Astrocyte of the cerebellum (primary cell): ENCODE results near the gene SERPINE2.

Source experiments
- DNase-seq: peaks from one replicate; pipeline ENCODE4 v3.0.0-alpha.2; 2011; ENCODE audit warnings: low read depth
- H3K4me3 ChIP-seq: 2 replicates; pipeline ENCODE4 v1.5.1; 2011; ENCODE audit warnings: mild to moderate bottlenecking, low read depth, low read length, moderate library complexity
- in situ Hi-C: cut with HindIII; loops from 2 replicates; pipeline ENCODE4 v1.10.0; 2017; ENCODE audit warnings: low sequenced_read_pairs
- TF ChIP-seq, protein P1 (sequence below): IDR thresholded peaks from 2 replicates; pipeline ENCODE4 v1.5.1; 2012; ENCODE audit warnings: low read length, low read depth, moderate library complexity, mild to moderate bottlenecking; ENCODE audit errors: missing control alignments

SERPINE2 gene

DNA sequence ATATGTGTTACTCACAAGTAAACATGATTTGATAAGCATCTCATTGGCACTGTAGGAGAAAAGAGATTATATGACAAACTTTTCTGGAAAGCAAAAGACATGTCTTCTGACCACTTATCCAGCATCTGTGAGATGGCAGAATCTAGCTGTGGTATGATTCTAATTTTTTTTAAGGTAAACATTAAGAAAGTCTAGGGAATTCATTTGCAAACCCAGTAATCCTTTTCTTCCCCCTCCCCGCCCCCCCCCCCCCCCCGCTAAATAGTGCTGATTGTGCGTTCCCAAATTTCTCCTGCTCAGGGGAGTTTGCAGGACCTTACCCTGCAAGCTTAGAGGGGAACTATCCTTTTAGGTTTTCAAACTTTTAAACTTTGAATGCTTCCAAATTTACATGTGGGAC is 69.8 kb downstream of the SERPINE2 start:
- TF ChIP-seq, protein P1, sequence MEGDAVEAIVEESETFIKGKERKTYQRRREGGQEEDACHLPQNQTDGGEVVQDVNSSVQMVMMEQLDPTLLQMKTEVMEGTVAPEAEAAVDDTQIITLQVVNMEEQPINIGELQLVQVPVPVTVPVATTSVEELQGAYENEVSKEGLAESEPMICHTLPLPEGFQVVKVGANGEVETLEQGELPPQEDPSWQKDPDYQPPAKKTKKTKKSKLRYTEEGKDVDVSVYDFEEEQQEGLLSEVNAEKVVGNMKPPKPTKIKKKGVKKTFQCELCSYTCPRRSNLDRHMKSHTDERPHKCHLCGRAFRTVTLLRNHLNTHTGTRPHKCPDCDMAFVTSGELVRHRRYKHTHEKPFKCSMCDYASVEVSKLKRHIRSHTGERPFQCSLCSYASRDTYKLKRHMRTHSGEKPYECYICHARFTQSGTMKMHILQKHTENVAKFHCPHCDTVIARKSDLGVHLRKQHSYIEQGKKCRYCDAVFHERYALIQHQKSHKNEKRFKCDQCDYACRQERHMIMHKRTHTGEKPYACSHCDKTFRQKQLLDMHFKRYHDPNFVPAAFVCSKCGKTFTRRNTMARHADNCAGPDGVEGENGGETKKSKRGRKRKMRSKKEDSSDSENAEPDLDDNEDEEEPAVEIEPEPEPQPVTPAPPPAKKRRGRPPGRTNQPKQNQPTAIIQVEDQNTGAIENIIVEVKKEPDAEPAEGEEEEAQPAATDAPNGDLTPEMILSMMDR = no peak
- DNase-seq = no peak
- in situ Hi-C loops = no loop called here
- no peak overlapping the region for H3K4me3 ChIP-seq

DNA sequence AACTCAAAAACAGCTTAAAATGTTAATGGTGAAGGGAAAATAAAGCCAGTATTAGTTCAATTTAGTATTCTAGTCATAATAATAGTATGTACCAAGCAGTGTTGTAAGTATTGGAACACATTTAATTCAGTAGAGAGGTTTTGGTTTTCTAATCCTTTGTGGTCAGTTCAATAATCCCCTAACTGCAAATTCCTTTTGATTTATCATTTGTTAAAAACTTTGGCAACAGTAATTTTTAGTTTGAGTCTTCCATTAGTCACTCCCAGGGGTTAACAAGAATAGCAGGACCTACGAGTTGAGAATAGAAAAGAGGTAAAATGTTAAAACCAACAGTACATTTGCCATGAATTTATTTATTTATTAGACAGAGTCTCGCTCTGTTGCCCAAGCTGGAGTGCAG is 71.1 kb downstream of the SERPINE2 start:
- peak; percentile 57 for DNase-seq
- TF ChIP-seq, protein P1 = no peak
- no peak overlapping the region for H3K4me3 ChIP-seq
- in situ Hi-C loops = no loop called here

DNA sequence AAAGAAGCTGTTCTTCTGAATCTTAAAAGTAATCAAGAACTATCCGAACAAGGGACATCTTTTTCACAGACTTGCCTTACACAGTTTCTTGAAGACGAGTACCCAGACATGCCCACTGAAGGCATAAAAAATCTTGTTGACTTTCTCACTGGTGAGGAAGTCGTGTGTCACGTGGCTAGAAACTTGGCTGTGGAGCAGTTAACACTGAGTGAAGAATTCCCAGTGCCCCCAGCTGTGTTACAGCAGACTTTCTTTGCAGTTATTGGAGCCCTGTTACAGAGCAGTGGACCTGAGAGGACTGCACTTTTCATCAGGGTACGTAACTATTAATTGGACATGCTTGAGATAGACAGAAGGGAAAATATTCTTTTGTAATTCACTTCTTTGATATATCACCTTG is 79.4 kb downstream of the SERPINE2 start:
- DNase-seq = no peak
- TF ChIP-seq, protein P1 = no peak
- in situ Hi-C loops = no loop called here
- H3K4me3 ChIP-seq = no peak overlapping the region

DNA sequence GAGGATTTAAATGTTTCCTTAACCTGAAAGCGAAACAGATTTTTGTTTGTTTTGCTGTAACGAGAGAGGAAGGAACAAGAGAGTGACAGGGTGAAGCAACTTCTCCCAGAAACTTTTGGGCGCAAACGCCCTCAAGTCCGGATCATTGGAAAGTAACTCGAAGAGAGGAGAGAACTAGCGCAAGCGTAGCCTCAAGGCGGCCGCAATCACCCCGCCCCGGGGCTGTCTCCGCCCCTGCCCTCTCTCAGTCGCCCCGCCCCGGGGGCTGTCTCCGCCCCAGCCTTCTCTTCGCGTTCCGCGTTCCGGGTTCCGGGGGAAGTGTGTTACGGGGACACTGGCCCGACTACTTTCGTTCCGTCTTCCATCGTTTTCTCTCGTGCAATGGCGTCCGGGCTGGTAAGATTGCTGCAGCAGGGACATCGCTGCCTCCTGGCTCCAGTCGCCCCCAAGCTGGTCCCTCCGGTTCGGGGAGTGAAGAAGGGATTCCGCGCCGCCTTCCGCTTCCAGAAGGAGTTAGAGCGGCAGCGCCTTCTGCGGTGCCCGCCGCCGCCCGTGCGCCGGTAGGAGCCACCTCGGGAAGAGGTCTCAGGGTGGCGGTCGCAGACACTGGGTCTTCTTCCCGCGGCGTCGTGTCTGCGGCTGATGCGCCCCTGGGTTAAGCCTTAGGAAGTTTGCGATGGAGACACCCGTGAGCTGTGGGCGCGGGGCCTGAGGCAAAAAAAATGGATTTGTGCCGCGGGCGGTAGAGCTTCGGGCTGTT is 81.8 kb downstream of the SERPINE2 start, which contains the start of gene MRPL44:
MRPL44 (plus strand) TSS at position 372 of the 760 bp plus-strand sequence; CDS start at position 382, 10 bp downstream.
- peak within 1 kb of the TSS; percentile 63 for H3K4me3 ChIP-seq
- in situ Hi-C loops = no loop called here
- TF ChIP-seq, protein P1 = no peak
- DNase-seq = peak; percentile 87

DNA sequence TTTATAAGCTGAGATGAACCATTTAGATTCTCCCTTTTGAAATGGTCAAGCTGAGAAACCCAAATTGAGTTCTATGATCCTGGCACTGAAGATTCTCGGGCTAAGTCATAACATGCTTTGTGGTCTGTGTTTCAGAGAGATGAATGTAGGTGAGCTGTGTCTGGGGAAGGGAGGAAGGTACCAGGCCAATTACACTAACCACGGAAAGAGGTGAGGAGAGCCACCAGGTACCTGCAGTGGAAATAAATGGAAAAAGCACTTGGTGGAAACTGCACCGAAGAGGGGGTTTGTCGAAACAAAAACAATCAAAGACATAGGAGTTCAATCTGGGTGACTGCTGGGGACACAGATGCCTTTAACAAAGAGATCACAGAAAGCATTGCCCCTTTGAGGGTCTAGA is 82.8 kb downstream of the SERPINE2 start:
- TF ChIP-seq, protein P1 = no peak
- in situ Hi-C loops = no loop called here
- no peak for DNase-seq
- H3K4me3 ChIP-seq = no peak overlapping the region

DNA sequence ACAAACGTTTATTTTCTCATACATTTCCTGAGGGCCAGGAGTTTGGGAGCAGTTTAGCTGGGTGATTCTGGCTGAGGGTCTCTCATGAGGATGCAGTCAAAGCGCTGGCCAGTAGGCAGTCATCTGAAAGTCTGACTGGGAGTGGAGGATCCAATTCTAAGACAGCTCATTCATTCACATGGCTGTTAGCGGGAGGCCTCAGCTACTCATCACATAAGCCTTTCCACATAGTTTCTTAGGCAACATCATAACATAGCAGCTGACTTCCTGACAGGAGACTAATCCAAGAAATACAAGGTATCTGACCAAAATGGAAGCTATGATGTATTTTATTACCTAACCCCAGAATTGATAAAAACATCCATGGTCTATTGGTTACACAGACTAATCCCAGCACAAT is 84.7 kb downstream of the SERPINE2 start:
- no peak overlapping the region for H3K4me3 ChIP-seq
- DNase-seq = peak; percentile 55
- TF ChIP-seq, protein P1 = no peak
- in situ Hi-C loops = no loop called here
